HG03439 (cell line): Measurements from ENCODE around the gene SLC7A6.

Experiments
- ATAC-seq: cut with Tn5 transposase; IDR thresholded peaks from one replicate; pipeline ENCODE4 v1.9.1; 2021; ENCODE audit warnings: mild to moderate bottlenecking, moderate library complexity; ENCODE audit not compliant: unreplicated experiment

Gene SLC7A6

GRCh38 chr16:68264128-68265077, at the start of gene SLC7A6:
Gene SLC7A6, plus strand, starts transcription at chr16:68264526. Its CDS starts 10,201 bp downstream, at chr16:68274727.
- peak; percentile 57 for ATAC-seq

GRCh38 chr16:68214726-68215125, 49.6 kb upstream of the SLC7A6 start:
- no peak for ATAC-seq

- no peak for ATAC-seq
Measured at GRCh38 chr16:68215302-68215701, 49.0 kb upstream of the SLC7A6 start.

GRCh38 chr16:68216240-68216639, 48.1 kb upstream of the SLC7A6 start:
- ATAC-seq: no peak

GRCh38 chr16:68217506-68217905, 46.8 kb upstream of the SLC7A6 start:
- ATAC-seq: no peak

- no peak for ATAC-seq
Measured at GRCh38 chr16:68219725-68220351, 44.5 kb upstream of the SLC7A6 start.

- ATAC-seq: no peak
Measured at GRCh38 chr16:68223072-68223471, 41.3 kb upstream of the SLC7A6 start.

- no peak for ATAC-seq
Measured at GRCh38 chr16:68226116-68226515, 38.2 kb upstream of the SLC7A6 start.

- ATAC-seq: no peak
Measured at GRCh38 chr16:68227183-68227793, 37.0 kb upstream of the SLC7A6 start.

- no peak for ATAC-seq
Measured at GRCh38 chr16:68227850-68228553, 36.3 kb upstream of the SLC7A6 start.

- no peak for ATAC-seq
Measured at GRCh38 chr16:68228652-68229051, 35.7 kb upstream of the SLC7A6 start.

- ATAC-seq: no peak
Measured at GRCh38 chr16:68229431-68230175, 34.7 kb upstream of the SLC7A6 start.

GRCh38 chr16:68230176-68230571, 34.2 kb upstream of the SLC7A6 start:
- ATAC-seq: no peak

GRCh38 chr16:68230956-68231355, 33.4 kb upstream of the SLC7A6 start:
- ATAC-seq: no peak

GRCh38 chr16:68231384-68232136, 32.8 kb upstream of the SLC7A6 start:
- ATAC-seq: no peak

GRCh38 chr16:68232335-68232734, 32.0 kb upstream of the SLC7A6 start:
- ATAC-seq: no peak

- ATAC-seq: no peak
Measured at GRCh38 chr16:68233085-68233834, 31.1 kb upstream of the SLC7A6 start.

- ATAC-seq: no peak
Measured at GRCh38 chr16:68233835-68234187, 30.5 kb upstream of the SLC7A6 start.
